Hypothalamus (tissue), 51 donors: Measurements from ENCODE around the gene PCBP4.

Experiments
- DNase-seq, 51 donors: peaks; one replicate each; lab custom pipeline; 2025; lab: John Stamatoyannopoulos, UW

PCBP4 gene

DNA sequence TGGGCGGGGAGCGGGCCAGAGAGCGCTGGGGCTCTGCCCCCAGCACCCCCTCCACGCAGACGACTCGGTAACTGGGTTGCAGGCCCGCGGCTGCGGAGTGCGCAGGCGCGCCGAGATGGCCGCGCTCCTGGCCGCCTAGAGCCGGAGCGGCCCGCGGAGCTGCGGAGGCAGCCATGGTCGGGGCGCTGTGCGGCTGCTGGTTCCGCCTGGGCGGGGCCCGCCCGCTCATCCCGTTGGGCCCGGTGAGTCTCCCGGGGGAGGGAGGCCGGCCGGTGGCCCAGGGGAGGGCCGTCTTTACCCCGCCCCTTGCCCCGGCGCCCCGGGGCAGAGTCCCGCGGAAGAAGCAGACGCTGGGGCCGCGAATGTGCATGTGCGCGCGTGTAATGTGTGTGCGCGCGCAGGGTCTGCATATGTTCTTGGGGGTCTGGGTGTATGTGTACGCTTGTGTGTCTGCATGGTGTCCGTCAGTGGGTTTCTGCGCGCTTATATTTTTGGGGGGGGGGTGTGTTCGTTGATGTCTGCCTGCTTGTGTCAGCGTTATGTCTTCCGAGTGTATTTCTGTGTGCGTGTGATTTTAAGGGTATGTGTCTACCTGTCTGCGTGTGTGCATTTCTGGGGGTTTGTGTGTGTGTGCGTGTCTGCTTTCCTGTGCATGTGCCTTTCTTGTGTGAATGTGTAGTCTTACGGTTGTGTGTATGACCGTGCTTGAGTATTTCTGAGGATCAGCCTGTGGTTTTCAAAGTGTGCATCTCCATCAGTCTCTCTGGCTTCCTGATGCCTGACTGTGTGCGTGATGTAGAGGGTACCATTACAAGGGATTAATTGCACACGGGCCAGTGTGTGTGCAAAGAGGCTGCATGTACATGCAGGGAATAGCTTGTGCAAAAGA lies 8.0 kb upstream of the PCBP4 start, which contains the start of gene ABHD14A:
ABHD14A (plus strand) TSS at position 102 of the 889 bp plus-strand sequence; CDS start at position 174, 72 bp downstream.
- peak in 43 of 51 donors; percentile 27 to 89 (median 59) for DNase-seq

DNA sequence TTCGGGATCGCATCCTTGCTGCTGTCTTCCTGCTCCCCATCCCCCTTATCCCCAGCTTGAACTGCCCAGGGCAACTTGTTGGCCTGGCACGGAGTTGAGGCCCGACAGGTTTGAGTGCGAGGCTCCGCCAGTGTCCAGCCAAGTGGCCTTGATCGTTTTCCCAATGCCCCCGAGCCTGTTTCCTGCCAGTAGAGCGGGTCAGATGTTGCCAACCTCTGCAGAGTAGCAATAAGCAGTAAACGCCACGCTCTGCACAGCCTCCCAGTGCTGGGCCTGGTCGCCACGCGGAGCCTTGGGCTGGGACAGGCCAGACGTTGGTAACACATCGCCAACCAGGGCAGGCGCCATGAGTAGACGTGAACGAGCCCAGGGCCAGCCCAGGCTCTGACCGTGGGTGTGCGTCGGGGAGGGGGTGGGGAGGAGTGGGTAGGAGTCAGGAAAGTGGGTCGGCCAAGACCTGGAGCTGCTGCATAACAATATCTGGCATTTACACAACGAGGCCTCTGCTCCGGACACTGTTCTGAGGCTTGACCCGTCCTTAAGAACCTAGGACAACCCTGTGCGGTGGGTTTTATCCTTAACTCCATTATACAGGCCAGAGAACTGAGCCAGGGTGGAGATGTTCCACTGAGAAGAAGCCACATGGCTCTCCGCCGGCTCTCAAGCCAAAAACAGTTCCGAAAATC lies 7.2 kb upstream of the PCBP4 start:
- peak in 11 of 51 donors; percentile 41 to 79 (median 53) for DNase-seq

DNA sequence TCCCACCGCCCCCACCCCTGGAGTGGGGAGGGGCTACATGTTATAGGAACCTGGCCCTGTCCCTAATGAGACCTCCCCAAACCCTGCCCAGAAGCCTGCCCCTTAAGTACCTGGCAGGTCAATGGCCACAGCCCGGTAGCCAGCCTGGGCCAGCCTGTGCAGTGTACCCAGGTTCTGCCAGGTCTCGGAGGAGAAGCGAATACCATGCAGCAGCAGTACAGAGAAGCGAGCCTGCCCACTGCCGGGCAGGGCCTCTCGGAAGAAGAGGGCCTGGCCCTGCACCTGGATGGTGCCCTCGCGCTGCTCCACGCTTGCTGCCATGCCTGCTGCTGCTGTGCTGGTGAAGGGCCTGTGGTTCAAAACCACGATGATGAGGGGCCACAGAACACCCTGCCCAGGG lies 4.1 kb upstream of the PCBP4 start:
- DNase-seq, result no peak

DNA sequence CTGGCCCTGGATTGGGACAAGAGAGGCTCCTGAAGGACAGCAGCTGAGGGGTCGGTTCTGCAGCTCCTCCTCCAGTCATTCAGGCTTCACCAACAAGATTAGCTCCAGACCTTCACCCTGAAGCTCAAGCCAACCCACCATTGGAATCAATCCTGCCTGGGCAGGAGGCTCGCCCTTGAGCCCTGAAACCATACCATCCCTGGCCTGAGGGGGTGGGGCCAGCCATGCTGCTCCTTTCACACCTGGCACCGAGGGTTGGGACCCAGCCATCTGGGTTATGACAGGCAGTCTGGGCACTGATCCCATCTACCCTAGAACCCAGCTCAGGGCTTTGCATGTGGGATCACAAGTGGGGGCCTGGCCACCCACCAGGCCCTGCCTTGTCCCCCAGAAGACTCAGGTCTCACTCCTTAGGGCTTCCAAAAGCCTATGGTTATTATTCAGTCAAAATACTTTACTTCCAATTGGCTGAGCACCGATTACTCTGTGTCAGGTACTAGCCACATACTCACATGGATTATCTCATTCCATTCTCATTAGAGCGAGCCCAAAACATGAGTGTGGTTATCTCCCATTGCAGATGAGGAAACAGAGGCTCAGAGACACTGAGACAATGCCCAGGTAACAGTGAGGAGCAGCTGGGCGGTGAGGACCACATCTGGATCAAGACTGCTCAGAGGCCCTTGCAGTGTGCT lies 3.5 kb upstream of the PCBP4 start:
- no peak for DNase-seq

DNA sequence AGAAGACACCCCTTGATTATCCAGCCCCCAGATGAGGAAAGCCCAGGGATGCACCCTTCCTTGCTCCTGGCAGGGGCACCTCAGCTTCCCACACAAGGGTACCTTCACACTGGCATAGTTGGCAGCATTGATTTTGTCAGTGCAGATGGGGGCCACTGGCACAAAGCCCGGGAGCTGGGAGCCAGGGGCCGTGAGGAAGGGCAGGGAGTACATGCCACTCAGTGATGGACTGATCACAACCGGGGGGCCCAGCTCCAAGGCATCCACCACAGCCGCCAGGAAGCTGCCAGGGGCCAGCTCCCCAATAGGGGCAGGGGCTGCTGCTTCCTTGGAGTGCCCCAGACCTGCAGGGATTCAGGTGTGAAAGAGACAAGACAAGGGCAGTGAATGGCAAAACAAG lies 2.6 kb upstream of the PCBP4 start:
- DNase-seq, result no peak

DNA sequence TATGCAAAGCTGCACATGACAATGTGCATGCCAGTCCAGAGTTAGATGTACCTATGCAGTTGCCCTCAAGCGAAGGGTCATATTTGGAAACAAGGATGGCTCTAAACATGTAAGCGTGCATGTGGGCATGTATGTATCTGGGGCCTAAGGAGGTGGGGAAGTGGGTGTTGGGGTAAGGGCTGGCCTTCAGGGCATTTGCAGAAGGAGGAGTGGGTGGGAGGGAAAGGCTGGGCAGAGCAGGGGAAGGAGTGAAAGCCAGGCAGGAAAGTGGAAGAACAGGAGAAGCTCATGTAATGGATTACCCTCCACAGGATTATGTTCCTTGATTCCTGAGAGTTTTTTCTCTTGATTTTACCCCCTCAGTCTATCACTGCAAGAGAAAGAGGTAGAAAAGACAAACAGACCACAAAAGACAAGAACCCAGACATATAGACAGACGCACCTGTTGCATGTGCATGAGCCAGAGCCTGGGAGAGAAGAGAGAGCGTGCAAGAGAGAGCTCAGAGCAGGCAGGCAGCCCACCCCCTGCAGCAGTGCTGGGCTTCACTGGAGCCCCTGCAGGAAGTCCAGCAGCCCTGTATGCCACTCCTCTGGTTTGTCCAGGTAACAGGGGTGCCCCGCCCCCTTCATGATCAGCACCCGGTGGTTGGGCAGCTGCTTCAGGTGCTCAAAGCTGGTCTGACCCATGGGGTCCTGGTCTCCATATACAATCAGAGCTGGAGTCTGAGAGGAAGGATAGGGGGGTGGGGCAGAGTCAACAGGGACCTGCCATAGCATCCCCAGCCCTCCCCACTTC lies 1.8 kb upstream of the PCBP4 start:
- DNase-seq, result no peak

DNA sequence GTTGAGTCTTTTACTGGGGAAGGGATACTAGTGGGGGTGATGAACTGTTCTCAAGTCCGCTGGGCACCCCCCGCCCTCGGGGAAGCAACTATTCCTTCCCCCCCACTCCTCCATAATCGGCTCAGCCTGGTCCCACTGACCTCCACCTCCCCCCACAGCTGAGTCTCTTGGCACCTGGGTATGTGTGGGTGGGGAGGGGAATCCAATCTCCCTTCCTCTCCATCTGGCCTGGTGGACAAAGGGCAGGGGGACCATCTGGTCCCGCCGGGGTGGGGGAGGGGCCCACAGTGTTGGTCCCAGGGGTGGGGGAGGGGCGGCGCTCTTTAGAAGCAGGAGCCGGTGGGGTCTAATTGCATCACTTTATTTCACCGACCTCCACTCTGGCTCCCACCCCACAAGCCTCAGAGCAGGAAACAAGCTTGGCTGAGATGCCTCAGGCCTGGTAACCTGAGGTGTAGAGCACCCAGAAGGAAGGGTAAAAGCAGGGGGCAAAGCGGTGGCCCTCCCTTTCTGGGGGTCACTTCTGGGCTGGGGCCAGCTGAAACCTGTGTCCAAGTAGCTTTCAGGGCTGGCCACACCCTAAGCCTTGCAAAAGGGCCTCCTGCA lies 1.0 kb upstream of the PCBP4 start:
- peak in 4 of 51 donors; percentile 17 to 49 (median 30) for DNase-seq

DNA sequence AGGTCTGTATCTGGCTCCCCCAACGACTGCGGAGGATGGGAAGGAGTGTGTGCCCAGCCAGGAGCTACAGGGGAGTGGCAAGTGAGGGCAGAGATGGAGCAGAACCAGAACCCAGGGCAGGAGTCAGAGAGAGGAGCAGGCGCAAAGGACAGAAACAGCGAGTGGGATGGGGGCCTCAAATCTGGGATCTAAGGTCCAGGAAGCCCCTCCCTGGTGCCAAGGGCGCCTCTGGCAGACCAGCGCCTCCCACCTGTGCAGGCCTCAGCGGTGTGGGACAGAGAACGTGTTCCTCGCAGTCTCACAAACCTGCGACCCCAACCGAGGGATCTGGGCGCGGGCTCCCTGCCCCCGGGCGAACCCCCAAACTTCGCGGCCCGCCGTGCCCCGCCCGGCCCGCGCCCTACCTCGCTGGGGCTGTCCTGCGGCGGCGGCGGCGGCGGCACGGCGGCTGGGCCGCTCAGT lies 301 bp downstream of the PCBP4 start:
- peak in 1 of 51 donors; percentile 35 for DNase-seq

DNA sequence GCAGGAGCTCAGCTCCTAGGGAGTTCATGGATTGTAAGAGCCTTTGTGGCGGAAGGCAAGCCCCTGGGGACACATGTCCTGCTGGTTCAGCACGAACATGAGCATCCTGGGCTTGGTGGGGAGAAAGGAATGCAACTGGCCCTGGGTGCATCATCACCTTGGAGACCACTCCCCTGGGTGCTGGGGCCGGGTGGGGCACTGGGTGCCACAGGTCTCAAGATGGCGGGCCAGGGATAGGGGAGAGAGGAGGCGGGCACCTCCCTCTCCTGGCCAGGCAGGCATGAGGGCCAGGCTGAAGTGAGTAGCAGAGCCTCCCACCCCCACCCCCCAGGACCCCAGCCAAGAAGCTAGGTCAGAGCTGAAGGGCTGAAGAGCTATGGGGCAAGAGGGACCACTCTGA lies 768 bp downstream of the PCBP4 start:
- peak in 7 of 51 donors; percentile 22 to 64 (median 51) for DNase-seq

DNA sequence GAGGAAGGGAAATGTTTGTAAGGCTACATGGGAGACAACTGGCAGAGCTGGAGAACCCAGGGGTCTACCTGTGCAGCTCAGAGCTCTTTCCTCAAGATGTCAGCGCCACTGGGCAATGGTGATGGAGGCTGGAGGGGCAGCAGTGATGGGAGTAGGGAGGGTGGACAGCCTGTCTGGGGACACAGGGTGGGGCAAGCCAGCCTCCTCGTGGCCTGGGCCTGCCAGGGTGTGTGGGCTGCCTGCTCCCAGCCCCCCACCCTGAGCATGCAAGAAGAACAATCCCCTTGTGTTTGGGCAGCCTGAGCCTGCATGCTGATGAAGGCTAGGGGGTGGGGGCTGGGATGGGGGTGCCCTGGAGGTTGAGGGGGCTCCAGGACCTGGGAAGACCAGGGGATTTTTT lies 1.2 kb downstream of the PCBP4 start:
- peak in 40 of 51 donors; percentile 14 to 87 (median 64) for DNase-seq

DNA sequence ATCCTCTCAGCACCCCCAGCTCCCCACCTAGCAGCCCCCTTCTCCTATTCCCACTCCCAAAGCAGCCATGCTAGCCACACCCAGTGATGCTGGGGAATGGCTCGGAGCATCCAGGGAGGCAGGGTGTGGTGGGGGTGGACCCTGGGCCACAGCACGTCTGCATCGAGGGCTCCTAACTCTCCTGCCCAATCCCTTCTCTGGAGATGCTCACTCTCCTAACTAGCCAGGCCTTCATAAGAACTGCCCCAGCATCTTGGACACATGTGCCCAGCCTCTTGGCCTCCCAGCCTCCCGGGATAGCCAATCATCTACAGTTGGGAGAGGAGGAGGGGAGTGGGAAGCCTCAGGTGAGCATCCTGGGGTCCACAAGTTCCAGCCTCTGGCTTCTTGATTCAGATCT lies 2.7 kb downstream of the PCBP4 start:
- no peak for DNase-seq

DNA sequence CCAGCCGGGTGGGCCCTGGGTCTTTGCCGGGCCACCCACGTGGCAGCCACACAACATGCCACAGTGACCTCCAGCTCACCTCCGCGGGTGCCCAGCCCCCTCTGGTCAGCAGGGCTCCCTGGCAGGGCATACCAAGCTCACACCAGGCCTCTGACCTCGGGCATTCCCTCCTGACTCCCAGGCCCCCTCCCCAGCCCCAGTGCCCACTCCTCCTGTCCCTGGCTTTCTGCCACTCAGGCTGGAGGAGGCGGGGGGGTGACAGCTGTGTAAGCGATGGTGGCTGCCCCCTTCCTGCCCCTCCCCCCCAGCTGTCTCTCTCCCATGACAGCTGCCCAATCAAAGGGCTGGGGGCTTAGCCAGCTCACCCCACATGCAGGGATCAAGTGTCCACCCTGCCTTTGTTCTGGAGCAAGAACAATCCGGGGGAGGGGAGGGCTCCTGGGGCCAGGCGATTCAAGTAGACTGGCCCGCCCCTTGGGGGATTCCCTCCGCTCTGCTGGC lies 3.3 kb downstream of the PCBP4 start:
- DNase-seq, result peak in 25 of 51 donors; percentile 23 to 81 (median 45)

DNA sequence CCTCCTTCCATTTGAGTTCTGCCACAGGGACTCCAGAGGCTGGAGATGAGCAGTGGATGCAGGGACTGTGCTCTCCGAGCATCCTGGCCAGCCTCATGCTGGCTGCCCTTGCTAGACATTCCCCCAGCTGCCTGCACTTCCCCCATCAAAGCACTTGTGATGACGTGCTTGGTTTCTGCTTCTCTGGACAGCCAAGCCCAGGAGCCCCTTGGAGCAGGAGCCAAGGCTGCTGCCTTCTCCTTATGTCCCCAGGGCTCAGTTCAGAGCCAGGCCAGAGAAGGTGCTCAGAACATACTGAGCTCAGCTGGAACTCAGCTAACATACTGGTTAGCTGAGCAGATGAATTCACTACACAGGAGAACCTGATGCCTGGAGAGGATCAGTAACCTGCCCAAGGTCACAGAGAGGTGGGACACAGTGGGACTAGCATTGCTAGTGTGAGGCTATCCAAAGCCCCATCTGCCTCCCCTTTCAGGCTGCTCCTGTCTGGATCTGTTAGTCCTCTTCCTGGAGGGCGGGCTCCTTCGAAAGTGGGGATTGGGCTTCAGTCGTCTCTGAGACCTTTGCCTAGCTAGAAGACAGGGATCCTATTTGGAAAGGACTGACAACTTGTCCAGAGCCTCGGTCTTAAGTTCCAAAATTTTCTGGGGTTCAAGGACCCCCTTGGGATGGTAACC lies 4.3 kb downstream of the PCBP4 start:
- peak in 8 of 51 donors; percentile 16 to 46 (median 27) for DNase-seq

DNA sequence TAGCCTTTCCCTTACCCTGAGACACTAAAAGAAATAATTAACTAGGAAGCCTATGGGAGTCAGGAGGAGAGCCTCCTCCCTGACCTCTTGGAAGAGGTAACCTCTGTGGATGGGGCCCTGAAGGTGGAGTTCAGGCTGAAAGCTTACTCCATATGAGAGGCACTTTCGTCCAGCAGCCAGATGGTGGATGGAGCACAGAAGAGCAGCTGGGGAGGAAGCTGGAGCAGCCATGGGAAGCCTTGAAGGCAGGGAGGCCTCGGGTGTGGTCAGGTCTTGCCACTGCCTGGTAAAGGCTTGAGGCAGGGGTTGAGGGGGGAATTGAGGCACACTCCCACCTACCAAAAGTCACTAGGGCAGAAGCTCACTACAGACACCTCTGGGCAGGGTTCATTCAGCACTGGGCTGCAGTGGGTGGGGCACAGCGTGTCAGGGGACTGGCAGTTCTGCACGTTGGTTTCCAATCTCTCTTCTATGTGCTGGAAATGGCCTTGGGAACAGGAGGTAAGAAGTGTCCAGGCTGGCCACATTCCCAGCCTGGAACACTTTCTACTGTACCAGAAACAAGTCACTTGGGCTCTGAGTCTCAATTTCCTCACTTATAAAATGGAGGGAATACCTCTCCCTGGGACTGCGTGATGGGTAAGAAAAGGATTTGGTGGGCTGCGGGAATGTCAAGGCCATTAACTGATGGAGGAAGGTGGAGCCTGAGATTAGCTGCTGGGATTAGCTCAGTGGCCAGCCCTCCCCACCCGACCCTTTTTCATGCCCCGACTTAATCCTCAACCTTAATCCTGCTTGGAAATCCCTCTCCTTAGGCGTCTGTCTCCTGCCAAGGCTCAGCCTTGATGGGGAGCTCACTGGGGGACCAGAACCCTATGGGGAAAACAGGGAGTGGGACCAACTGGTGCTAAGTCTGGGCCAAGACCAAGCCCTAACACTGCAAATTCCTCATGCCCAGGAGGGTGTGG lies 5.4 kb downstream of the PCBP4 start:
- no peak for DNase-seq

DNA sequence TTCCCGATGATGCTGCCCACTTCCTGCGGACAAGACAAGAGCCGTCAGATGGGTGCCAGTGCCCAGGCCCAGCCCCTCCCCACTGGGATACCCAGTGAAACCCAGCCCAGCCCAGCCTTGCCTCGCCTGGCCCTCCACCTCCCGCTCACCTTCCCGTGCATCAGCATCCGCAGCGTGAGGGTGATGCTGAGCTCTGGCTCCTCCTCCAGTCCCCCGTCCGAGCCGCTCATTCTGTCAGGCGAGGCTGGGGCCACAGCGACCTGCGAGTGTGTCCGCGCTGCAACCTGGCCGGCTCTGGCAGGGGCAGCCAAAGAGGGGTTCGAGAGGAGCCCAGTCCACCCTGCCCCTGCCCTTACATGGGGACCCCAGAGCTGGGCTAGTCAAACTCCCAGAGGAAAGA lies 6.2 kb downstream of the PCBP4 start:
- DNase-seq, result no peak

DNA sequence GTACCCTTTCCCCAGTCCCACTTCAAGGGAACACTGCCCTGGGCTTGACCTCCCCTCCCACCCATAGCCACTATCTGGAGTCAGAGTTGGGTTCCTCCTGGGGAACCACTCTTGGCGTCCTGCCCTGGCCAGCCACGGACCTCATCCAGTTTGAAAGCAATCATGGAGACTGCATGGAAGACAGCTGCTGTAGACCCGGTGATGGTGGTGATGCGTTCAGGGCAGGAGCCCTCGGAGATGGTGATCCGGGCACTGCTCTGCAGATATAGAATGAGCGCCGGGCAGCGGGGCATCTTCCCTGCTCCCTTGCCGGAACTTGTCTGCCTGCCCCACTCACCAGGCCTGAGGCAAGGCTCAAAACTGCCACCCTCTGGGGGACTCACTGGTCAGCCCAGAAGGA lies 6.9 kb downstream of the PCBP4 start:
- DNase-seq, result no peak

DNA sequence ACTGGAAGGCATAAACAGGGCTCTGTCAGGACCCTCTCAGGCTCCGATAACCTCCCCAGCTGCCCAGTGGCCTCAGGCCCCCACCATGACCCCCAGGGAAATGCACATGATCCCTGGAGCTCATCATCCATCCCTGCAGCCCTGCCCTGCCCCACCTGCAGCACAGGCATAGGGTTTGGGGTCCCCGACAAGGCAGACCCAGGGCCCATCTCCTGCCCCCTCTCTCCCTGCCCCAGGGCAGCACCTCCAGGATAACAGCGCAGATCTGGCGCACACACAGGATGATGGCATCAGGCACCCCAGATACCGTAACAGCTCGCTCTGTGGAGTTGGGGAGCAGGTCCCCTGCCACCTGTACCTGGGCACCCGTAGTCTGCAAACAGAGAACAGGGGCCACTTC lies 7.6 kb downstream of the PCBP4 start:
- DNase-seq, result no peak
